NCI-H526 treated with DMSO at 0.1 percent for 48 hours (cell line): ENCODE data around the gene CYP2W1.
"Not testable (repeated sequence)": the region's sequence is repeated elsewhere in the genome, so short reads cannot be mapped to it uniquely, and the experiment has no call there.

Experiments used
- DNase-seq: peaks from one replicate; lab custom pipeline; 2025; lab: John Stamatoyannopoulos, UW

Gene CYP2W1, protein sequence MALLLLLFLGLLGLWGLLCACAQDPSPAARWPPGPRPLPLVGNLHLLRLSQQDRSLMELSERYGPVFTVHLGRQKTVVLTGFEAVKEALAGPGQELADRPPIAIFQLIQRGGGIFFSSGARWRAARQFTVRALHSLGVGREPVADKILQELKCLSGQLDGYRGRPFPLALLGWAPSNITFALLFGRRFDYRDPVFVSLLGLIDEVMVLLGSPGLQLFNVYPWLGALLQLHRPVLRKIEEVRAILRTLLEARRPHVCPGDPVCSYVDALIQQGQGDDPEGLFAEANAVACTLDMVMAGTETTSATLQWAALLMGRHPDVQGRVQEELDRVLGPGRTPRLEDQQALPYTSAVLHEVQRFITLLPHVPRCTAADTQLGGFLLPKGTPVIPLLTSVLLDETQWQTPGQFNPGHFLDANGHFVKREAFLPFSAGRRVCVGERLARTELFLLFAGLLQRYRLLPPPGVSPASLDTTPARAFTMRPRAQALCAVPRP

DNA sequence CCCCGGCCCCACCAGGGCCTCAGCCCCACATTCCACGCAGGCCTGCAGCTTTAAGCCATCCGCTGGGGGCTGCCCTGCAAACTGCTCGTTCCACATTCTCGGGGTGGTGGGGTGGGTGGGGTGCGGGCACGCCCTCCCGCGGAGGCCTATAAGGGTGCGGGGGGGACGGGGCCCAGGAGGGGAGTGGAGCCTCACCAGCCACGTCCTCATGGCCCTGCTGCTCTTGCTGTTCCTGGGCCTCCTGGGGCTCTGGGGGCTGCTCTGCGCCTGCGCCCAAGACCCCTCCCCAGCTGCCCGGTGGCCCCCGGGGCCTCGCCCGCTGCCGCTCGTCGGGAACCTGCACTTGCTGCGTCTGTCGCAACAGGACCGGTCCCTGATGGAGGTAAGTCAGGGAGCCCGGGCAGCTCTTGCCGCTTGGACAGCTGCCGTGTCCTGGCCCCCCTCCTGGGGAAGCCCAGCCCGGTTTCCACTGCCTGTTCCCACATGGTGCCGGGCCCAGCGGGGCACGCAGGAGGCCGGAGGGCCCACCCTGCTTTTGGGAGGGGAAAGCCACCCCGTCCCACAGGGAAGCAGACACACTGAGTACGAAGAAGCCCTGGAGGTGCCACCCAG is at the start of gene CYP2W1:
Gene CYP2W1 (plus strand): TSS at position 178 of the 612 bp plus-strand sequence. CDS start 31 bp downstream, at position 209.
- no peak for DNase-seq

DNA sequence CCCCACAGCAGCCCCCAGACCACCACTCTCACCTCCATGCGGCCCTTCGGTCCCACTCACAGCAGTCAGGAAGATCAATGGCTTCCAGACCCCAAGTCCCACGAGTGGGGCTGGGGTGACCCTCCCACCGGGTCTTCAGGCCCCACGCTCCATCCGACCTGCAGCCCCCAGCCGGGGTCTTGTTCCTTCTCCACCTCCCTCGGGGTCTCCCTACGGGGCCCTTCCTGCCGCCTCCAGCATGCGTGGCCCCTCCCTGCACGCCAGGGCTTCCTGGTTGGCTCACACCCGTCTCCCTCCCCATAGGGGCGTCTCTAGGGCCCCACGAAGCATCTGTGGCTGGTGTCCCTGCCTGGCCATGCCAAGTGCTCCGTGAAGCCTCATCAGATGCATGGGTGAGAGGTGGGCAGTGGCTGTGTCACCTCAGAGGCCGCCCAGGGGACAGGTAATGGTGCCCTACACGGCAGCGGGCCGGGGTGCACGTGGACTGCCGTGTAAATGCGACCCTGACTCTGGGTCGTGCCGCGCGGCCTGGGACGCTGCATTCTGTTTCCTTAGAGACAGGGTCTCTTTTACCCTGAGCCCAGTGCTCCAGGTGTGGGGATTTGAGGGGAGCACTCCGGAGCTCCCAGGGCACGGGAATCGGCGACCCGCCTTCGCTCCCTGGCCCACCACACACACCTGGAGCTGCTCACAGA is 48.4 kb upstream of the CYP2W1 start:
- no peak for DNase-seq

DNA sequence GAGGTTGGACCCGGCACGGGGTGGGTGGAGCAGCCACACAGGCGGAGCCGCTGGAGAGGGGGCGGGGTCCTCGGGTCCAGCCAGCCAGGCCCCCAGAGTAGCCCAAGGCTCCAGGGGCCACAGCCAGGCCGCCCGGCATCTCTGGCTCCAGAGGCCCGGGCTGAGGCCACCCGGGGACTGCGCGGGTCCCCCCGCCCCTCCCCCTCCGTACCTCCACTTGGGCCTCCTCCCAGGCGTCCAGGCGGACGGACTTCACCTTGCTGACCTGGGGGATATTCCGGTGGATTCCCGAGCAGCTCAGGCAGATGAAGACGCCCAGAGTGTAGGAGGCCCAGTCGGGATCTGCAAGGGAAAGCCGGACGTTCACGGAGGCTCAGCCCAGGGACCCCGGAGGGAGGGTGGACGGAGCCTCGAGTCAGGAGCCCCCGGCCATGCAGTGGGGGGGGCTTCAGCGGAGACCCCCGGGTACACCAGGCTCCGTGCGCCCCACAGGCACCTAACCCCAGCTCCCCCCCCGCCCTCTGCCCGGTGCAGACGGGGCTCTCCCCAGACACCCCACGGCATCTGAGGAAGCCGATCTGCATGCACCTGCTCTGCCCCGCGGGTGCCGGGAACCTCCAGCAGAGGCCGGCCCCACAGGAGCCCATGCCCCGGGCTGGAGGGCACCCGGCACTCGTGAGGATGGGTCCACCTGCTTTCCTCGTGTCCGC is 47.7 kb upstream of the CYP2W1 start:
- no peak for DNase-seq

DNA sequence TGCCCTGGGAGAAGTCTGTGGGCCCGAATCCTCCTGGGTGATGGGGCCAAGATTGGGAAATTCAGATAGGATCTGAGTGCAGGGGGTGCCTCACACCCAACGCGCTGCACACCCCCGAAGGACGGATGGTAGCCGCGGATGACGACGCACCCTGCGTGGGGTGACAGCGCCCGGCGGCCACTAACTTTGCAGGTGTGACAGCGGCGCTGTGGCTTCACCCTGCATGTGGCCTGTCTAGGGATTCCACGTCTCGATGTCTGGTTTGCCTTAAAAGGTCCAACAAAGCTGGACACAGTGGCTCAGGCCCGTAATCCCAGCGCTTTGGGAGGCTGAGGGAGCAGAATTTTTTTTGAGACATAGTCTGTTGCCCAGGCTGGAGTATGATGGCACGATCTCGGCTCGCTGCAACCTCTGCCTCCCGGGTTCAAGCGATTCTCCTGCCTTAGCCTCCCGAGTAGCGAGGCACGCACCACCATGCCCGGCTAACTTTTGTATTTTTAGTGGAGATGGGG is 47.1 kb upstream of the CYP2W1 start:
- DNase-seq: no peak

DNA sequence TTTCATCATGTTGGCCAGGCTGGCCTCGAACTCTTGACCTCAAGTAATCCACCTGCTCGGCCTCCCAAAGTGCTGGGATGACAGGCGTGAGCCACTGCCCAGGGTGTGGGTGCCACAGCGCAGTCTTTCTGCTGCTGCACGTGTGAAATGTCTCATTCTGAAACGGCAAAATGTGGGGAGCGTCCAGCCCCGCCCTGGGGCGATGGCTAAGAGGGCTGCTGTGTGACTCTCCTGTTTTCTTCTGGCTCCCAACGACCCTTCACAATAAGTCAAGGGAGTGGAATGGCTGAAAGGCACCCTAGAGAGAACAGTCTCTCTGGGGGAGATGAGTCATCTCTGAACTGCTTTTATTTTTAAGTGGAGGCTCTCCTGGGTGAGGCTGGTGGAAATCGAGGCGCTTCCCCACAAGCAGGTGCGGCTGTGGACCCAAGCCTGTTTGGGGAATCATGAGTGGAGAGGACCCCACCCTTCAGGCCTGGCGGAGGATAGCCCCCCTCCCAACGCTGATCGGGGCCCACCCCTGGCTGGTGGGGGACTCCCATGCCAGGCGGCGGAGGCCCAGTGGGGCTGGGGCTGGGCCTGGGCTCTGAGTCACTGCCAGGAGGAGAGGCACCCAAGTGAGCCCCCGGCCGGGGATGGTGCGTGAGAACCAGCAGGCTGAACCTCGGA is 46.5 kb upstream of the CYP2W1 start:
- DNase-seq: no peak

DNA sequence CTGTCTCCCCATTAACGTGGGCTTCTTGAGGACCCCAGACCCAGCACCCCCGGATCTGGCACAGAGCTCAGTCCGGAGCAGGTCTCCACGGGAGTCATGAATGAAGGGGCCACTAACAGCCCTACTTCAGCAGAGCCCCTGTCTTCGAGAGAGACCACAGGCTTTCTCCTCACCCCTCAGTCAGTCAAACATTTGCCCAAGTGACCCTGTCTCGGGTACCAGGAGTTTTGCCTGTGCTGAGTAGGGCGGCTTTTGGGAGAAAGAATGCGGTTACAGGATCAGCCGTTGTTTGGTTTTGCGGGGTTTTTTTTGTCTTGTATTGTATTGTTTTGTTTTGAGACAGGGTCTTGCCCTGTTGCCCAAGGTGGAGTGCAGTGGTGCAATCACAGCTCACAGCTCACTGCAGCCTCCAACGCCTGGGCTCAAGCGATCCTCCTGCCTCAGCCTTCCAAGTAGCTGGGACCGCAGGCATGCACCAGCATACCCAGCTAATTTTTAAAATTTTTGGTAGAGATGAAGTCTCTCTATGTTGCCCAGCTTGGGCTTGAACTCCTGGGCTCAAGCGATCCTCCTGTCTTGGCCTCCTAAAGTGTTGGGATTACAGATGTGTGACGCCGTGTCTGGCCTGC is 45.0 kb upstream of the CYP2W1 start:
- no peak for DNase-seq

DNA sequence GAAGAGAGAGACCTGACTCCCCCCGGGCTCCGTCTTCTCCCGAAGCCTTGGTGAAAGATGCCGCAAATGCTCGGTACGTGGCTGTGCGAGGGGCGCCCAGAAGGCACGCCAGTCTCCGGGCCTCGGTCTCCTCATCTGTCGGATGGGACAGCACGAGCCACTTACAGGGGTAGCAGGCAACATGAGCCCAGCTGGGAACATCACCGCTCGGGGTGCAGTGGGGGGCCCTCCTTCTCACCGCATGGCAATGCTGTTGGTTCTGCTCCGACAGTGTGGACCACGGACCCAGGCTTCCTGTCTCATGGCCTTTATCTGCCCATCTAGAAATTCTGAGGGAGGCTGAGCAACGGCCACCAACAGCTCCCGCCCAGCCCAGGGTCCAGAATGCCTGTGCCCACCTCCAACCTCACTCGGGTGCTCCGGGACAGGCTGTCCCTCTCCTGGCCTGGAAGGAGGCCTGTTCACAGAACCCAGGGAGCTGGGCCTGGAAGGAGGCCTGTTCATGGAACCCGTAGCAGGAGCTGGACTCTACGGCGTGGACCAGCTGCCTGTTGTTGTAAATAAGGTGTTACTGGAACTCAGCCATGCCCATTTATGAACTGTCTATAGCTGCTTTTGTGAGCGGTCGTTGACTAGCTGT is 44.3 kb upstream of the CYP2W1 start:
- DNase-seq: no peak

DNA sequence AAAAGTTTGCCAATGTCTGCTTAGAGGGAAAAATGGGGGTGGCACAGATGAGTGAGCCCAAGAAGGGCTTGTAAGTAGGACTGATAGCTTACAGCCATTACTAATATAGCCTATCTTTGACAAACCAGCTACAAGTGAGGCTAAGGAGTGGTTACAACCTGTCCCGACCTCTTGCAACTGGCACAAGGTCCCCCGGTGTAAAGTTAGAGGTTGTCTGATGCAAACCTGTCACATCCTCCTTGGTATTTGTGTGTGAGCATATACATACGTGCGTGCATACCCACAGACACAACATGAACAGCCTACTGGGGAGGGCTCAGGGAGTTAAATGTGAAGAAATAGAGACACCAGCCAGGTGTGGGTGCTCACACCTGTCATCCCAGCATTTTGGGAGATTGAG is 43.1 kb upstream of the CYP2W1 start:
- DNase-seq: no peak

DNA sequence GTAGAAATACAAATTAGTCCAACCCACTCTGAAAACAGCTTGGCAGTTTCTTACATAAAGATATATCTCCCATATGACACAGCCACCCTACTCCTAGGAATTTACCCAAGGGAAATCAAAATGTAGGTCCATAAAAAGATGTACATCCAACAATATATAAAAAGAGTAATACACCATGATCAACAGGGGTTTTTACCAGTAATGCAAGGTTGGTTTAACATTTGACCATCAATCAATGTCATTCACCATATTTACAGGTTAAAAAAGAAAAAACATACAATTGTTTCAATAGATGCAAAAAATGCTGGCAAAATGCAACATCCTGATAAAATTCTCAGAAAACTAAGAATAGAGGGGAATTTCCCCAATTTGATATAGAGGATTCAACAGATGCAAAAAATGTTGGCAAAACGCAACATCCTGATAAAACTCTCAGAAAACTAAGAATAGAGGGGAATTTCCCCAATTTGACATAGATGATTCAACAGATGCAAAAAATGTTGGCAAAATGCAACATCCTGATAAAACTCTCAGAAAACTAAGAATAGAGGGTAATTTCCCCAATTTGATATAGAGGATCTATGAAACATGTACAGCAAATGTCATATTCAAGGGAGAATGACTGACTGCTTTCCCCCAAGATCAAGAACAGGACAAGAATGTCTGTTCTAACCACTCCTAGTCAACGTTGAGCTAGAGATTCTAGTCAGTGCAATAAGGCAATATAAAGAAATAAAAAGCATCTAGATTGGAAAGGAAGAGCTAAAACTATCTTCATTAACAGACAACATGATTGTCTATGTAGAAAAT is 42.2 kb upstream of the CYP2W1 start:
- no peak for DNase-seq

DNA sequence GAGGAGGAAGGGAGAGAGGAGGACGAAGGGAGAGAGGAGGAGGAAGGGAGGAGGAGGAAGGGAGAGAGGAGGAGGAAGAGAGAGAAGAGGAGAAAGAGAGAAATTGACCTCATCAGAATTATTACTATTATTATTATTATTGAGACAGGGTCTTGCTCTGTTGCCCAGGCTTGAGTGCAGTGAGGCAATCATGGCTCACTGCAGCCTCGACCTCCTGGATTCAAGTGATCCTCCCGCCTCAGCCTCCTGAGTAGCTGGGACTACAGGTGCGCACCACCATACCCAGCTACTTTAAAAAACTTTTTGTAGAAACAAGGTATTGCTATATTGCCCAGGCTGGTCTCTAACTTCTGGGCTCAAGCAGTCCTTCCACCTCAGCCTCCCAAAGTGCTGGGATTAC is 39.2 kb upstream of the CYP2W1 start:
- DNase-seq: not testable (repeated sequence)

DNA sequence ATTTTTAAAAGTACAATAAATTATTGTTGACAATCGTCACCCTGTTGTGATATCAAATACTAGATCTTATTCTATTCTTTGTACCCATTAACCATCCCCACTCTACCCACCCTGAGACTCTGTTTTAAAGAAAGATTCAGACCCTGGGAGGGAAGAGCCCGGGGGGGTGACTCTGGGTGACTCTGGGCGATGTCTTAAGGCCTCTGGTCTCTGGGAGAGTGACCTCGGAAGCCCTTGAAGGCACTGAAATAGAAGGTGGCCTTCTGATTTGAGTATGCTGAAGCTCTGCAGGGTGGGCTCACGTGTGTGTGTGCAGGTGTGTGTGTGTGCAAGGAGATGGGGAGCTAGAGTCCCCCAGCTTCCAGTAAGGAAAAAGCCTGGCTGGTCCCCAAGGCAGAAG is 38.2 kb upstream of the CYP2W1 start:
- no peak for DNase-seq

DNA sequence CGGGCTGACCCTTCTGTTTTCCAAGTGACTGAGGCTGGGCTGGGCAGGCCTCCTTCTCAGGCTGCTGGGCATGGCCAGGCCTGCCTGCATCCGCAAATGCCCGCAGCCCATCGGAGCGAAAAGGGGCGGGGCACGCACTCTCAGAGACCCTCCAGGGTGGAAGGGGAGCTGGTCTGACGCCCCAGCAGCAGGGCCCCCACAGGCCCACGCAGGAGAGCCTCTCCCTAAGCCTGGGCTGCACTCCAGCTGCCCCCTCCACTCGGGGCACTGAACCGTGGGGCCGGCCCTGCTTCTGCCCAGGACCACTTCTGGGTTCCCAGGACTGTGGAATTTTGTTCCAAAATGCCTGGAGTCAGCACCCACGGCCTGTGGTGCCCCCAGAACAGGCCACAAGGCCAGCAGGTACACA is 37.8 kb upstream of the CYP2W1 start:
- DNase-seq: no peak

DNA sequence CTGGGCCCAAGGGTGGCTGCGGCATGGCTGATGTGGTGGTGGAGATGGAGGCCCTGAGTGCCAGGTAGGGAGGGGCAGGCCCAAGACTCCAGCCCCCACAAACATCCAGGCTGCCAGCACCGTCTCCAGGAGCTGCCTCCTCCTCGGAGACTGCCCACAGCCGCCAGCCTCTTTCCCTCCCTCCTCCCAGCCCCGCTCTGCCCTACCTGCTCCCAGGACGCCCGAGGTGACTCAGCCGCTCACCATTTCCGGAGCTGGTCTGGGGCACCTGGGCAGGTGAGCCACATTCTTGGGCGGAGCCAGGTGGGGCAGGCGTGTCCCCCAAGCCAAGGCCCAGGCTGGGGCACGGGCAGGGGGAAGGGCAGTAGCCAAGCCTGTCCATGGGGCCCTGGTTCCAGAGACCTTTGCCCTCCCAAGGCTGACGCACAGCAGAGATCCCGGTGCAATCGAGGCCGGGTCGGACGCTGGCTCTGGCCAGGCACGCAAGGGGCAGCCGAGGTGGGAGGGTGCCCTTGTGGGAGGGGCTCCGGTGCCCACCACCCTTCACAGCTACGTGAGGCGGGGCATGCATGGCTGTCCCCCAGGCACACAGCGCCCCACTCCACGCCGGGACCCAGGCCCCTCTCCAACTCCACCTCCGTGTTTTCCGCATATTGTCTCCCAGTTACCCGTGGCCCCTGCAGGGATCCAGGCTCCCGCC is 37.3 kb upstream of the CYP2W1 start:
- no peak for DNase-seq

DNA sequence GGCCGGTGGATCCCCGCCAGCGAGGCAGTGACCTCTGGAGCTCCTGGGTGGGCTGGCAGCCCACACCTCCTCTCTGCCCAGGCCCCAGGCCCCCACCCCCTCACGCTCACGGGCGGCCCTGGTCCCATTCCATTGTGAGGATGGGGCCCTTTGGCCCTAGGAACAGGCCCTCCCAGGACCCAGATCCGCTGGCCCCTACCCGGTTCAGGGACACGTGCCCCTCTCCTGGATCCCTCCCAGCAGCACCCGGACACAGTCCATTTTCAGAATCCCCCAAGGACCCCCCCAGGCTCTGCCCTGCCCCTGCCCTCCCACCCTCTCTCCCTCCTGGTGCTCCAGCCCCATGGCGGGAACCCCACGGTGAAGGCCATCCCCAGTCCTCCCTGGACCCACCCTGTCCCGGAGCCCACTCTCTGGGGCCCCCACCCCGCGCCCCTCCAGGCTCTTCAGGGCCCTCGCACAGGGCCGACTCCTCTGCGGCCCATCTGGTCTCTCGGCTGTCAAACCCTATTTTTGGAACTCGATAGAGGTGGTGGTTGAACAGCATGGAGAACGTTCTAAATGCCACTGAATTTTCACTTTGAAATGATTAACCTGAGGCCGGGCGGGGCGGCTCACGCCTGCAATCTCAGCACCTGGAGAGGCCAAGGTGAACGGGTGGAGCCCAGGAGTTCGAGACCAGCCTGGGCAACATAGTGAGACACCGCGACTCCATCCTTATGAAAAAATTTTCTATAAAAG is 36.6 kb upstream of the CYP2W1 start:
- DNase-seq: no peak

DNA sequence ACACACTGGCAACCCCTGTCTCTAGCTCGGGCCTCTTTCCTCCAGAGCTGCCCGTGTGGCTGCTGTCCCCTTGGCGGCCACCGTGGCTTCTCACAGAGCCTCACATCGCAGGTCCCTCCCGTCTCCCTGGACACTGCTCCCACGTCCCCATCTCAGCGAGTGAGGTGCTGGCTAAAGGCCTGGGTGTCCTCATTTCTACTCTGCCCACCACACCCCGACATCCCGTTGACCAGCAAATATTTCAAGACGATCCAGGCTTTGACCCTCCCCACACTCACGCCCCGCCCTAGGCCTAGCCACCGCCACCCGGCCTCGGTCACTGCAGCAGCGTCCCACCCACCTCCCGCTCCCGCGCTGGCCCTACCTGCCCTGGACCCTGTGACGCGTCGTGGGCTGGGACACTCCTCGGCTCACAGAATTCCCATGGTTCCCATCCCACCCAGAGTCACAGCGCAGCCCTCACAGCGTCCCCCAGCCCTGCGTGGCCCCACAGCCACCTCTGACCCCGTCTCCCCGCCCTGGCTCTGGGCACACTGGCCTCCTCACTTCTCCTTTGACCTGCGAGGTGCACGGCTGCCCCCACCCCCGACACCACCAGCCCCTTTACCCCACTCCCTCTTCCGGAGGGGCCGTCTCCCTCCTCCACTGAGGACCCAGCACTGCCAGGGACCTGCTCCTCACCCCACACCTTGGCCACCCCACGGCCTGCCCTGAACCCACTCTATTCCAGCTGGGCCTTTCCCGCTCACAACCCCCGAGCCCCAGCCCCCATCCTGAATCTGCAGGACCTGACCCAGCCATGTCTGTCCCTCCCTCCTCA is 35.4 kb upstream of the CYP2W1 start:
- DNase-seq: no peak

DNA sequence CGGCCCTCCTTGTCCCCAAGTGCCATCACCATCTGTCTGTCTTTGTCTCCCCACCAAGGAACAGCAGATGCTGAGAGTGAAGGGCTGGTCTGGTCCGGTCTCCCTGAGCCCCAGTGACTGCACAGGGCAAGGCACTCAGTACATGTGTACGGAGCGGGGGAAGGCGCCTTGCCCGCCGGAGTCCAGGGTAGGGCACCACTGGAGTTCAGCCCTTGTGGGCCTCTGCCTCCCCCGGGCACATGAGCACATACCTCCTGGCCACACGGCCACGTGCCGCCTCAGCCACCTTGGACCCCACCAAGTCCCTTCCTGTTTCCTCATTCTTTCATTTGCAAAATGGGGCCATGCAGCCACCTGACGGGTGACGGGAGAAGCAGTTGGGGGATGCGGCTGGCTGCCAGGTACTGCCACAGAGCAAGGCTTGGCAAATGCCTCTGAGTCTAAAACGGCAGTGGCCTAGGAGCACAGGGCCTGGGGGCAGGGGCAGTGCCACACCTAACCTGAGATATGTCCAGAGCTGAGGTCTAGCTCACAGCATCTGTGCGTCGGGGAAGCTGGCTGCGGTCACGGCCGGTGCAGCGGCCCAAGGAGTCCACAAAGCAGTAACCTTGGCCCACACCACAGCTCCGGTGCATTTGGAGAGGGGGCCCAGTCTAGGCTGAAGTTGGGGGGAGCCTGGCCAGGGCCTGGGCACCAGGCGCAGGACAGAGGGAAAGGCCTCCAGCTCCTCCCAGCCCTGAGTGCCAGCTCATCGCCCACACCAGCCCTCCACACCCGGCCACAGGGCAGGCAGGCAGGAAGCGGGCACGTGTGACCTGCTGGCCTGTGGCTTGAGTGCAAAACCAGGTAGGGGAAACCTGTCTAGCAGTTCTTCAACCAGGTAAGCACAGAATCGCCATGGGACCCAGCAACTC is 33.7 kb upstream of the CYP2W1 start:
- no peak for DNase-seq
